ENCODE measurements around the gene MPP3. TPM values are rescaled to one million over a fixed set of nuclear protein-coding genes. Genes with fewer than 3 reads are reported as not detected.

The MPP3 gene
- total RNA-seq, 1 experiment from 2014 or later: 6.9 TPM

DNA sequence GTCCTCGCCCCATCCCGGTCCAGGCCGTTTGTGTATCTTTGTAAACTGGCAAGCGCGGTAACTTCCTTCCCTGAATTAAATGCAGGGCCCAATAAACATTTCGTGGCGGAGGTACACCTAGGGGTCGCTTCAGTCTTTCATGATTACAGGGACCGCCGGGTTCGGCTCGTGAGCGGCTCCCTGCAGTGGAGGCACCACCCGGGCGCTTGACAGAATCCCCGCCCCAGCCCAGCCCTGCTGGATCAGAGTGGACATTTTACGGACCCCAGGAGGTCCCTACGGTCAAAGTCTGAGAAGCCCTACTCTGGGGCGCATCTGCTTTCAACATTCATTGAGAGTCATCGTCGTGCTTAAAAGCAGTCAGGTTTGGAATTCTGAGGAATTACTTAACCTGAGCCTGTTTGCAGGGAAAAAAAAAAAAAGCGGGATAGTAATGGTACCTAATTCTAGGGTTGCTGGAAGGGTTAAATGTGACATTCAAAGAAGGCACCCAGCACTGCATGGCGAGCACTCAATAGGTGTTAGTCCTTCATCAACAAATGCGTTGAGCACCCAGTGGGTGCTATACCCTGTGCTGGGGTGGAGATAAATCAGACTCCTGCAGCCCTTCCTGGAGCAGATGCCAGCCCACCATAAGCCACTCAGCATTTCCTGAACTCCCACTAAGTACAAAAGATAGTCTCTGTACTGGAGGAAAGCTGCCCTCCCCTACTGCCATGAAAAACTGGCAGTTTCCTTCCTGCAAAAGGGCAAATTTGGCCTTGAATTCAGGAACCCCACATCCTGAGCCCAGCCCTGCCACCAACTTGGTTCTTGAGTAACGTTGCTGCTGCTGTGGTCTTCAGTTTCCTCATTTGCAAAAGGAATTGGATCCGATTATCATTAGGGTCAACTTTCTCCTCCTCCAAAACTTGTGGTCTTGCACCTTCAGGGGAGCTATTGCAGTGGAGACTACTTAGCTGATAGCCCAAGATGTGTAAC lies 53.5 kb downstream of the MPP3 start:
- Histone ChIP-seq H4K8ac (replicated peaks; ENCODE audit: insufficient read length, low read depth, low read length) (no peak overlapping the region), H3K79me2 (ENCODE audit: insufficient read depth, low read length) (no peaks in the 10 kb centered on the region), H3K4ac (ENCODE audit: low read depth, low read length) (no peak overlapping the region), H4K5ac (ENCODE audit: insufficient read length, low read depth, low read length) (no peak overlapping the region), H2BK12ac (ENCODE audit: insufficient read length, low read depth, low read length) (no peak overlapping the region), H3K9me3 (ENCODE audit: control insufficient read depth, low read depth, low read length) (no peaks in the 10 kb centered on the region), H2BK120ac (ENCODE audit: low read depth, low read length, poor library complexity, severe bottlenecking) (no peak overlapping the region), H3K4me1 (ENCODE audit: insufficient read depth, low read length) (no peaks in the 10 kb centered on the region), H2AFZ (ENCODE audit: low read length) (no peak overlapping the region), H2BK5ac (ENCODE audit: insufficient read length, low read length) (no peak overlapping the region), H3T11ph (ENCODE audit: low read length) (no peak overlapping the region), H3K23ac (ENCODE audit: insufficient read length, low read depth, low read length) (no peak overlapping the region), H3K27me3 (ENCODE audit: insufficient read depth, low read length) (no peaks in the 10 kb centered on the region), H4K91ac (ENCODE audit: insufficient read length, low read depth, low read length) (no peak overlapping the region), H4K20me1 (ENCODE audit: control insufficient read depth, insufficient read depth, insufficient read length) (no peaks in the 10 kb centered on the region), H3K79me1 (ENCODE audit: insufficient read depth, low read depth, low read length, poor library complexity, severe bottlenecking) (no peaks in the 10 kb centered on the region), H2BK20ac (ENCODE audit: low read depth, low read length, poor library complexity, severe bottlenecking) (no peak overlapping the region), H2BK15ac (ENCODE audit: low read depth, low read length) (no peak overlapping the region), H3K27ac (ENCODE audit: insufficient read length, low read depth, low read length) (no peak overlapping the region), H3K56ac (ENCODE audit: insufficient read length, low read depth, low read length) (no peak overlapping the region), H3K18ac (ENCODE audit: insufficient read length, low read depth, low read length) (peak overlapping the region; percentile 50), H3K4me2 (ENCODE audit: insufficient read depth, insufficient read length, low read length) (peak overlapping the region; percentile 50), H2AK5ac (ENCODE audit: insufficient read length, low read length) (no peak overlapping the region), H3K14ac (ENCODE audit: insufficient read depth, low read length) (peak overlapping the region; percentile 23; the same call in 1 of the 2 replicates), H3K23me2 (ENCODE audit: insufficient read length, low read depth, low read length, poor library complexity, severe bottlenecking) (peaks cover 5% of the 10 kb centered on the region), H3K9ac (ENCODE audit: extremely low read depth, insufficient read length, low read length) (peak overlapping the region; percentile 12)
- peak; percentile 66 for DNase-seq
- TF ChIP-seq, protein P1, sequence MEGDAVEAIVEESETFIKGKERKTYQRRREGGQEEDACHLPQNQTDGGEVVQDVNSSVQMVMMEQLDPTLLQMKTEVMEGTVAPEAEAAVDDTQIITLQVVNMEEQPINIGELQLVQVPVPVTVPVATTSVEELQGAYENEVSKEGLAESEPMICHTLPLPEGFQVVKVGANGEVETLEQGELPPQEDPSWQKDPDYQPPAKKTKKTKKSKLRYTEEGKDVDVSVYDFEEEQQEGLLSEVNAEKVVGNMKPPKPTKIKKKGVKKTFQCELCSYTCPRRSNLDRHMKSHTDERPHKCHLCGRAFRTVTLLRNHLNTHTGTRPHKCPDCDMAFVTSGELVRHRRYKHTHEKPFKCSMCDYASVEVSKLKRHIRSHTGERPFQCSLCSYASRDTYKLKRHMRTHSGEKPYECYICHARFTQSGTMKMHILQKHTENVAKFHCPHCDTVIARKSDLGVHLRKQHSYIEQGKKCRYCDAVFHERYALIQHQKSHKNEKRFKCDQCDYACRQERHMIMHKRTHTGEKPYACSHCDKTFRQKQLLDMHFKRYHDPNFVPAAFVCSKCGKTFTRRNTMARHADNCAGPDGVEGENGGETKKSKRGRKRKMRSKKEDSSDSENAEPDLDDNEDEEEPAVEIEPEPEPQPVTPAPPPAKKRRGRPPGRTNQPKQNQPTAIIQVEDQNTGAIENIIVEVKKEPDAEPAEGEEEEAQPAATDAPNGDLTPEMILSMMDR (conservative IDR thresholded peaks at IDR 0.05): 0 out of 3 replicates have a peak, but pooled peaks have one; percentile 16
- Mint-ChIP-seq H3K27me3 (ENCODE audit: low read depth) (peaks cover 30% of the 10 kb centered on the region), H3K4me3 (peak overlapping the region; percentile 78 to 80), H3K36me3 (ENCODE audit: insufficient read depth in 1 of 3, low read depth in 3 of 3) (peaks cover 0 to 12% (median 2%) of the 10 kb centered on the region in 3 experiments; a peak in 6 of 7 replicates), H3K9me3 (no peaks in the 10 kb centered on the region), H3K4me1 (peaks cover 11 to 12% of the 10 kb centered on the region in 2 experiments), H3K27ac (no peak overlapping the region)
- WGBS (ENCODE audit: extremely low coverage, insufficient read length, low lambda C conversion rate): no CpG with 5 or more reads among the region's 26 CpGs

All from H9 (cell line).